HG03066 (cell line): Measurements from ENCODE around the gene ASTN2.

Experiments used
- ATAC-seq: cut with Tn5 transposase; IDR thresholded peaks from one replicate; pipeline ENCODE4 v1.9.1; 2021; ENCODE audit warnings: low read depth; ENCODE audit not compliant: unreplicated experiment

Gene ASTN2

GRCh38 chr9:116658265-116658664, 756.6 kb downstream of the ASTN2 start:
- no peak for ATAC-seq

- ATAC-seq: no peak
These were observed 757.9 kb downstream of the ASTN2 start for GRCh38 chr9:116656977-116657376.

GRCh38 chr9:116656501-116656971, 758.3 kb downstream of the ASTN2 start:
- no peak for ATAC-seq

GRCh38 chr9:116654059-116654355, 760.9 kb downstream of the ASTN2 start:
- ATAC-seq: no peak

- ATAC-seq: no peak
These were observed 761.4 kb downstream of the ASTN2 start for GRCh38 chr9:116653348-116654058.

GRCh38 chr9:116647515-116647809, 767.4 kb downstream of the ASTN2 start:
- no peak for ATAC-seq

GRCh38 chr9:116646661-116647514, 768.0 kb downstream of the ASTN2 start:
- no peak for ATAC-seq

GRCh38 chr9:116644091-116644688, 770.7 kb downstream of the ASTN2 start:
- ATAC-seq: no peak

- ATAC-seq: no peak
These were observed 771.2 kb downstream of the ASTN2 start for GRCh38 chr9:116643691-116644090.

- ATAC-seq: no peak
These were observed 773.4 kb downstream of the ASTN2 start for GRCh38 chr9:116641292-116642059.

- ATAC-seq: no peak
These were observed 775.6 kb downstream of the ASTN2 start for GRCh38 chr9:116639251-116639741.

GRCh38 chr9:116635908-116636307, 778.9 kb downstream of the ASTN2 start:
- ATAC-seq: no peak

GRCh38 chr9:116632990-116633838, 781.6 kb downstream of the ASTN2 start:
- no peak for ATAC-seq

GRCh38 chr9:116629634-116630033, 785.2 kb downstream of the ASTN2 start:
- no peak for ATAC-seq

GRCh38 chr9:116628716-116629115, 786.1 kb downstream of the ASTN2 start:
- no peak for ATAC-seq

- no peak for ATAC-seq
These were observed 787.4 kb downstream of the ASTN2 start for GRCh38 chr9:116627433-116627832.

GRCh38 chr9:116626762-116627161, 788.1 kb downstream of the ASTN2 start:
- ATAC-seq: no peak

- no peak for ATAC-seq
These were observed 791.1 kb downstream of the ASTN2 start for GRCh38 chr9:116623715-116624114.

GRCh38 chr9:116617389-116617788, 797.5 kb downstream of the ASTN2 start:
- no peak for ATAC-seq
